HG03520 (cell line): ENCODE data around the gene PRKCE.
A peak's percentile ranks its signal among the peaks of the same experiment; 100 is the strongest.

ENCODE experiments used
- ATAC-seq: cut with Tn5 transposase; IDR thresholded peaks from one replicate; pipeline ENCODE4 v1.9.1; 2021; ENCODE audit warnings: mild to moderate bottlenecking, moderate library complexity; ENCODE audit not compliant: unreplicated experiment

The PRKCE gene

DNA sequence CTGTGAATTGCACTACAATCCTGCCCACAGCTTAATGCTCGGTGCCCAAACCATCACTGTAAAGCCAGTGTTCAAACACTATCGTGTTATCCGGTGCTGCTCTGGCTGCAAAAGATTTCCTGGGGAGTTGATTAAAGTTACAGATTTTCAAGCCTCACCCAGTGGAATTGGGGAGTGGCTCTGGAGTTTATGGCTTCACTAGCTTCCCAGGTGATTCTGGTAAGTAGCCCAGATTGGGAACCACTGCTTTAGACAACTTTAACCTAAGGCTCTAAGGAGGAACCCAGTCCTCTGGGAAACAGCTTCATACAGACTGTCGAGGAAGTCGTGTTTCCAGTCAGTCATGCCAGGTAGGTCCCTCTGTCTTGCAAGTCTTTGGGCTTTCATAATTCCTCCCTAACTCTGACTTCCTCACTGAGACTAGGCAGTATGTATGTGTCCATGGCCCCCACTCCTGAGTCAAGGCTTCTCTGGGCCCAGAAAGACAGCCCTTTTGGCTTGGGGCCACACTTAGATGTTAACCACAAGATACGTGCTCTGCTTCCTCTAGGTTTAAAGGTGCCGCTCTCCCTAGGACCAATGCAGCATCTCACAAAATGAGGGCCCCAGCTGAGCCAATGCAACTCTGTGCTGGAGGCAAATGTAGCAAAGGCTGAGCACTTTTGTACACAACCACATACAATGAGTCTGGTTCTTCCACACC is 299.7 kb downstream of the PRKCE start:
- no peak for ATAC-seq

DNA sequence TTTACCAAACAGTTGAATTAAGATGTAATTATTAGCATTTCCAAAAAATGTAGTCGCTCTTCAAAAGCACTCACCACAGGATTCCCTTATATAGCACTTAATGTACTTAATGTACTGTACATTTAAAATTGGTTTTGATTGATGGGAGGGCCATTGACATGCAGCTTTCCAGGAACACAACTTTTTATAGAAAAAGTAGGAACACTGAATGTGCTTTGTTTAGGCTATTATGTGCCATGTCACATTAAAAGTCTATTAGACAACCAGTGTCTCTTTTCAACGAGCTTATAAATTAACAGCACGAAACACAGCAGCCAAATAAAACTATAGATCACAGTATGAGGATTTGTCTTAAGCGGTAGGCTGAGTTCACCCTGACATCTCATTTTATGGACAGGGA is 301.1 kb downstream of the PRKCE start:
- ATAC-seq, result no peak

DNA sequence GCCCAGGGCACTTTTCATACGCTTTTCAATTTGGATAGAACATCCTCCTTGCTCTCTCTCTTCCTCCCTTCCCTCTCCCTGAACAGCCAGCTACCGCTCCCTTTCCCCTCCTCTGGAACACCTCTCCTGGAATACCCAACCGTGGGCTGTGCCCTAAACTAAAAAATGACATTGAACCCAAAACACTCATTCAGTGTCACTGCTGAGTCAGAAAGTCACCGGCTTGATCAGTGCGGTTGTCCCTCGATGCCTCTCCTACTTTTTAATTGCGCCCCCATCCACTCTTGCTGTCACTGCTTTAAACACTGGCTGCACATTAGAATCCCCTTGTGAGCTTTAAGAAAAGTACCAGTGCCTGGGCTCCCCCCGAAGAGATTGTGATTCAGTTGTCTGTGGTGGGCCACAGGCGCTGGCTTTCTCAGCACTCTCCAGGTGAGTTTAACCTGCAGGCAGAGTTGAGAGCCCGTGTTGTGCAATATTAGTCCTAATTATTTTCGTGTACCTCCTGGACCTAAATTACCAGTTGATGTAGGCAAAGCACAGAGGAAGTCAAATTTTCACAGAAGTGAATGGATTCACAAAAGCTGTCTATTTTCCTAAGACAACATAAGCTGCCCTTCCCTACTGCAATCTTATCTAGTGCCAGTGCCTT is 302.0 kb downstream of the PRKCE start:
- no peak for ATAC-seq

DNA sequence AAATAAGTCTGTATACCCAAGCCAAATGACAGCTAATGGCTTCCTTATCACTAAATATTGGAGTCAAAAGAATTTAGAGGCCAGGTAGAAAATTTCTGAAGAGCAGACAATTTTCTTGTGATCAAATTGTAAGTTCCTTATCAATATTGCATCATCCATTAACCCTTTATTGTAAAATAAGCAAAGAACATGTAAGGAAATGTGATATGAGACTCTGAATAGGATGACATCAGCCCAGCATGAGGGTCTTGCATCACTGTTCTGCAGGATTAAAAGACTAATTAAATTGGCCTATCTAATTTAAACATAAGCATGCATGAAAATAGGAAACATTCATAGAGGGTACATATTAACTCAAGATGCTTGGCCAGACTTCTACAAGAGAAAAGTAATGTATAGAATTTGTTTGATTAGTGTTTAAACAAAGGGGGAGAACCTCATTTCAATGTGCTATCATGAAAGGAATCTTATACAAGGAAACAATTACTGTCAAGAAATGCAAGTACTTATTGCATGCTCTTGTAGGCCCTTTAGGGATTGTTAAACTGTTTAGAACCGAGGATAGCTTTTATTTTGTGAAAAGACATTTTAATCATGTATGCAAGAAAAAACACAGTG is 302.9 kb downstream of the PRKCE start:
- ATAC-seq, result no peak

DNA sequence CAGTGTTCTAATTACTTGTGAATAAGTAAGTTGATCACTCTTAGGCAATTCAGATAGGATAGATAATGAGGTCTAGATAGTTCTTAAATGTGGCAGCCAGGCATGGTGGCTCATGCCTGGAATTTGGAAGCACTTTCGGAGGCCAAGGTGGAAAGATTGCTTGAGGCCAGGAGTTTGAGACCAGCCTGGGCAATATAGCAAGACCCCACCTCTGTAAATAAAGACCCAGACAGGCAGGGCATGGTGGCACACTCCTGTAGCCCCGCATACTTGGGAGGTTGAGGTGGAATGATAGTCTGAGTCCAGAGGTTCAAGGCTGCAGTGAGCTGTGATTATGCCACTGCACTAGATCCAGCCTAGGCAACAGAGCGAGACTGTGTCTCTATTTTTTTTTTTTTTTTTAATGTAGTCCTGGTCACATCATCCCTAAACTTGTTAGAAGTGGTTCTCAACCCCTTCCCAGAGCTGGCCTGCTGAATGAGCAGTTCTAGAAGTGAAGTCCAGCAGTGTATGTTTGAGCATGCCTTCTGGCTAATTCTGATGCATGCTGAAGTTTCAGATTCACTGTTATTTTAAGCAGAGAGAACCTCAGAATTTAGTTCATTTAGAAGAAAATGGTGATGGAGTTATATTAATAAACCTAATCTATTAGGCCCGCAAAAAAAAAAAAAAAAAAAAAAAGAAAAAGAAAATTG is 306.2 kb downstream of the PRKCE start:
- no peak for ATAC-seq

DNA sequence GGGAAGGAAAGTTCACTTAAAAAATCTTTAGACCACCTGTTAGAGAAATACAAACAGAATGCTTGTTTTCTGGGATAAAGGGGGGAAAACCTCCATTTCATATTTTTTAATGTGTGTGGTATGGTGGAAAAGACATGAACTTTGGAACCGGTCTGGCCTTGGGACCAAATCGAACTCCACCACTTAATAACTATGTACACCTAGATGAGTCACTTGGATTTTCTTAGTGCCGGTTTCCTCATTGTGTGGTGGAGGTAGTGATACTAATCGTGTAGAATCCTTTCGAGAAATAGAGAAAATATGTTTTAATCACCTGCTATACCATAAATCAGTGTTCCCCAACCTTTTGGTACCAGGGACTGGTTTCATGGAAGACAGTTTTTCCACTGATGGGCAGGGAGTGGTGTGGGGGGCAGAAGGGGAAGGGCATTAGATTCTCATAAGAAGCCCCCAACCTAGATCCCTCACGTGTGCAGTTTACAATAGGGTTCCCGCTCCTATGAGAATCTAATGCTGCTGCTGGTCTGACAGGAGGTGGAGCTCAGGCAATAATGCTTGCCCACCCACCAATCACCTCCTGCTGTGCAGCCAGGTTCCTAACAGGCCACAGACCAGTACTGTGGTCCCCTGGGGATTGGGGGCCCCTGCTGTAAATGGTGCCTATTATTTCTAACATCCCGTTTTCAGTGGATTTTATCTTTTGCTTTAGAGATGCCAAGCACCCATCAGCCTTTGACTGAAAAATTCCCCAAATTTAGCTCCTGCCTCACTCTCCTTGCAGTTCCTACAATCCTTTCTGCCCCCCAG is 308.8 kb downstream of the PRKCE start:
- ATAC-seq, result no peak

DNA sequence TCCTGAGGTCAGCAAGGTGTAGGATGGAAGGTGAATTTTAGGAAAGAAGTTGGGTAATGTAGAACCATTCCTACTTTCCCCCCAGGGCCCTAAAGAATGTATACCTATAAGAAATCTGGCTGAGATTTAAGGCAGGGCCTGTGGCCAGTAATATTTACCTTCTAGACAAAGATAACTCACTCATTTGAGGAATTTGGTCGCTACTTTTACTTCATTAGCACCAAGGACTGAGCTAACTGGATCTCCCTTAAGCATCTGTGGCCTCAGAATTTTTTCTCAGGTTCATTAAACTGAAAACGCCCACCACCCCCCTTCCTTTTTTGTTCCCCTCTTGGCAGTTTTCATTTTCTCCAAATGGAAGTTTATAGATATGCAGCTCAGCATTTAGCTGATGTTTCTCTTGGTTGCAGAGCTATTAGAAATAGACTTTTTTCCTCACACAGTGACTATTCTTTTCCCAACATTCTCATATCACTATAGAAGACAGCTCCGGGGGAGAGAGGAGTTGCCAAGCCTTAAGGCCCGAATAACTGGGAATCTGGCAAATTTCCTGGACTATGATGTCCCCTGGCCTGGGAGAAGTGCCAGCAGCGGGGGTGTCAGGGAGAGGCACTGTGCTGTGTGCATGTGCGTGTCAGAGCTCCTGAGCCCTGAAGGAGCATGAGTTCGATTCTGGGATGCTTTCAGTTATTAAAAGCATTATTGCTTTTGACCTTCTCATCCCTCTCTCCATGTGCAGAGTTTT is 310.9 kb downstream of the PRKCE start:
- ATAC-seq, result no peak

DNA sequence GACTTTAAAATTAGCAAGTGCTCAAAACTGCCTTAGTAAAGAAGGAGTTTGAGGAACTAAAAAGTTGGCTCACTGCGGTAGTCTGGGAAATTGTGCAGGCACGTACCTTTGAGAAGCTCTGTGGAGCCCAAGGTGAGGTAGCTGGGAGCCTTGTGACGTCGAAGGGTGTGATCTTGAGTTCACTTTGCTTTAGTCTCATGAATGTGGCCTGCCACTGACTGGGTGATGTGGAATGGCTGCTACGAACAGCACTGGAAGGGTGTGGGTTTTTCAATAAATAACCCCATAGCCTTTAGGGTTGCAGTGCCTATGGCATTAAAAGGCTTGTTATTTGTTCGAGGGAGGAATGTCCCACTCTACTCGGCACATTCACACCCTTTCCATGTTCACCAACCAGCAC is 312.3 kb downstream of the PRKCE start:
- no peak for ATAC-seq

DNA sequence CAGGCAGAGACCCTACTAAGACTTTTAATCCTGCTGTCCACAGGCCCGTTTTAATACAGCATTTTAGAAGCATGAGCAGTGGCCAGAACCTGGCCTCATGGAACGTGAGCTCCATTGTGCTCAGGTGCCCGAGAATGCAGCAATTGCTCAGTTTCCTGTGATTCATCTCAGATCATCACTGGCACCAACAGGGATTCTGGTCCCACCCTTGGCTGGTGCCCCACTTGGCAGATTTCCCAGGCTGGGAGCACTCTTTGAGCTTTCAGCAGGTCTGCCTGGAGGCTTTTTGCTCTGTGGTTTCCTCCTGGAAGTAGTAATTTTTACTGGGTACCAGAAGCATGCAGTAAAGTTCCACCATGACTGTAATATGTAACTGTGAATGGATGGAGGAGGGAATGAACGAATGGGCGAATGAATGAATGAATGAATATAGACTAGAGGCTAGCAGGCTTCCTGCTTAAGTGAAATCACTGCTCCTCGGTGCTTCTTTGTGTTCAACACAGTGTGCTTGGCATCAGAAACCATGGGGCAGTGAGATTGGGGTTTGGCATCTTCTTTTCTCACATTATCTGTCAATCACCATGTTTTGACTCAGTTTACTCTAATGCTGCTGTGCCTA is 312.9 kb downstream of the PRKCE start:
- no peak for ATAC-seq

DNA sequence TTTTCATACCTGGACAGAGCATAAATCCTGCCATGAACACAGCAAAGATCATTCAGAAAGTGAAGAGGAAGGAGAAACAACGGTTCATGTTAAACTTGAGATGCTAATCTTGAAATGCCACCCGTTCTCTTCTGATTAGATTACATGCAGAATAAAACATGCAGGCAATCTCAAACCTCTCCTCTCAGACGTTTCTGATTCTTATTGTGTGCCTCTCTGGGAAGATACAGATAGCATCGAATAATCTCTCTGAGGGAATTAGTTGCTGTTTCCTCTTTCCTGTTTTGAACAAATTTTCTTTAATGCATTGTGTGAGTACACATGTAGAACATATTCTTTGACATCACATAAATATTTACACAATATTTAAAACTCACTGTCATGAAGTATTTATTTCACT is 313.4 kb downstream of the PRKCE start:
- no peak for ATAC-seq

DNA sequence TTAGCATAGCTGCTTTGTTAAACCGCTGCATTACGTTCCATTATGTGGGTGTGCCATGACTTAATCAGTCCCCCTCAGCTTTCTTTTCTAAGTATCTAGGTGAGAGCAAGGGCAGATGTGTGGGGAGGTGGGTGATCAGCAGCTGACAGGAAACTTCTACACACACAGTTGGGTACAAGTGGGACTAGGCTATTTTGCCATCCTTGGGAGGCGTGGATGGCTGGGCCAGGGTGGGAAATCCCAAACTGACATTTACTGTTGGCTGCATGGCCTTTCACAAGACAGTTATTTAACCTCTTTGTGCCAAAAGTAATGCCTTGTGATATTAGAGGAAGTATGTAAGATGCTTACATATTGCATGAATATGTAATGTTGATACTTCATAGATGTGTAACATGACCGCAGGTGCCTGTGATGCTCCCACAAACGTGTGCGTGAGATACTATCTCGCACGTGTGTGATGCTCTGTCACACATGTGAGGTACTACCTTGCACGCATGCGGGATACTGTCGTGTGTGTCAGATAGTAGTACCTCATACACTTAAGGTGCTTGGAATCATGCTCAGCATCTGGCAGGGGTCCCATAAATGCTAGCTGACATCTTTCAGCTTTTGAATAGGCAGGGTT is 314.5 kb downstream of the PRKCE start:
- ATAC-seq, result no peak

DNA sequence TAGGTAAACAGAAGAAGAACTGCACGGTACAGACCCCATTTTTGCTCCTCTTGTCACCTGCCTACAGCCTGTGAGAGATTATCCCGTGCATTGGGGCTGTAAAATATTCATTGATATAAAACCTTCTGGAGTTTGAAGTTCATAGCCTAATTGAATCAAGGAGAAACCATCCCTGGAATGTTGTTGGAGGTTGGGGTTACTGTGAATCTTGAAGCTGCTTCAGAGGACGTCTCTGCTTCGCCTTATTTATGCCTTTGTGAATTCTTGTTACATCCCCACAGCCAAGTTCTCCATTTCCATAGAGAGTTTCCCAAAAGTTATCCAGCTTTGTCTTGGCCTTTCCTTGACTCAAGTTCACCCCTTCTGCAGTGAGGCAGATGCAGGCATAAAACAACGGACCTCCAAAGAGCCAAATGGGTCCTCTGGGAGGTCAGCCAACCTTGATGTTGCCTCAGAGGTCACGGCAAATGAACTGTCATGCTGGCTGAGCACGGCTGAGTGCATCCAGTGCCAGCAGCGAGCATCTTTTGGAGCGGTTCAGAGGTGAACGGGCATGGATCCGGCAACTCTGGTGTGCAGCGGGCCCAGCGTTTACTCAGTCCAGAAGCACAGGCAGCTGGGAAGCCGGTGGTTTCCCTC is 317.6 kb downstream of the PRKCE start:
- ATAC-seq, result no peak

DNA sequence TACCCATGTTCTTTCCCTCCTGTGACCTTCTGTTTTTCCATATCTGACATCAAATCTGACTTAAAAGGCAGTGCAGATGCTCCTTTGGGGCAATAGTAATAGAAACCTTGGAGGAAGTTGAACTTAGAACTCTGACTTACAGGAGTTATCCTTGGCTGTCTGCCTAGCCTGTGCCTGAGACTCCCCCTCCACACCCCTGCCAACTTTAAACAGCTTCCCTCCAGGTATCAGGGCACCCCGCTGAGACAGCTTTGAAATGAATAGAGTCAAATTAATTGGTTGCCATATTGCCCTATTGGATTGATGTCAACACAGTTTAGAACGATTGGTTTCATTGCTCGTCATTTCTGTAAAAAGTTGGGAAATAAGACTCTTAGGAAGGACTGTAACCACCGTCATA is 322.0 kb downstream of the PRKCE start:
- ATAC-seq, result no peak

DNA sequence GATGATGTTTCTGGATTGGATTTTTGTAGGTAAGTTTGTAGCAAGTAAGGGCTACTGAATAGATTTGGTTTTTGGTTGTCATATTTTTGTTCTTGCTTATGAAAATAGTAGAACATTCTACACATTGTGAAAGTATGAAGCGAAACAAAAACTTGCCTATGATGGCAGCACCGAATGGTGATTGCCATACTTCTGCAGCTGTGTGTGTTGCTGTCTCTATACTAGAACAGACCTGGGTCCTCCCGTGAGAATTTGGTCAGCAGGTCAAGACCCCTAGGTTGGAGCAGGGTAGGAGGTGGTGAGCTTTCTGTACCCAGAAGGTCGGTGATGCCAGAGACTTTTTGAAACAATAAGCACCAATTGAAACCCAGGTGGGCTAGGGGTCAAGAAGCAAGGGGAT is 322.6 kb downstream of the PRKCE start:
- no peak for ATAC-seq

DNA sequence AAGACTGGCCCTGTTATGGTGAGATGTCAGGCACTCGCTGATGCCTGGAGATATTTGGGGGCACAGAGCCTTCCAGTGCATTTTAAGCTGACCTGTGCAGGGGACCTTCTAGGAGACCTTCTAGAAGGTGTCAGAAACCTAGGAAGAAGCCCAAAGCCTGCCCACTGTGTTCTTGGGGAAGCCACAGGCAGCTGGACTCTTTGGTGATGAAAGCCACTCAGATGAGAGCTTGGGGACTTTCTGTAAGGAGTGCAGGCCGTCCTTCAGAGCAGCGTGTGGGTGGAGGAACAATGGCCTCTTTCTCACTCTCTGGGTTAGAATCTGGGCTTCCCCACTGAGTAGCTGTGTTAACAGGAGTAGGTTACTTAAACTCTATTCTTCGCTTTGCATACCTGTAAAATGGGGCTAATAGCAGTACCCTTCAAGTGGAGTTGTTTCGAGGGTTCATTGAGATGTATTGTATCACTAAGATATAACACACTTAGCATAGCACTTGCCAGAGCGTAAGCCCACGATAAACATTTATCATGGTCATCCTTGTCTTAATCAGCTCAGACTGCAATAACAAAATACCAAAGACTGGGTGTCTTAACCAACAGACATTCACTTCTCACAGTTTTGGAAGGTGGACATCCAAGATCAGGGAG is 323.4 kb downstream of the PRKCE start:
- peak; percentile 58 for ATAC-seq

DNA sequence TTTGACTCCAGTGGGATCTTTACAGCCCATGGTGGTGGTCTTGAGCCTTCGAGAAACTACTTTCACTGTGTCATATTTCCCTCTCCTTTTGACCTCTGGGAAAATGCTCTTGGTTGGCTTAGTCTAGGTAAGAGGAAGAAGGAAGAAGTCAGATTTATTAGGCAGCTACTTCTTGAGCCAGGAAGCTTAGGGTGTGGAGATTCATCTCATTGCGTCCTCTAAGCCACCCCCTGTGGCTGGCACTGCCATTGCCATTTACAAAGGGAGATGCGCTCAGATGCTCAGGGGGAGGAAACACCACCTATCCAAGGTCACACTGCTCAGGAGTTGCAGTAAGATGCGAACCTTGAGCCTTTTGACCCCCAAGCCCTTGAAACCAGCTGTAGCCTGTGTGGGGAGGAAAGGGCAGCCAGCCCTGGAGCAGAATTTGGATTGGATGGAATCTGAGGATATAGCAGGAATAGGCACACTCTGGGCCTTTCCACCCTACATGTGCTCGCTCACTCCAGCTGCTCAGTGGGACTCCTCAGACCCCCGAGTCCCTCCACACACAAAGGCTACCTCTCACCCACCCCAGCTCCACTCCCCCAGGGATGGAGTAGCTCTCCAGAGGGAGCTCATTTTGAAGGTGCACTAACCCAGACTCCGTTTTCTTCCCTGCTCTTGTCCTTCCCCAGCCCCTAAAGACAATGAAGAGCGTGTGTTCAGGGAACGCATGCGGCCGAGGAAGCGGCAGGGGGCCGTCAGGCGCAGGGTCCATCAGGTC is 324.5 kb downstream of the PRKCE start:
- no peak for ATAC-seq

DNA sequence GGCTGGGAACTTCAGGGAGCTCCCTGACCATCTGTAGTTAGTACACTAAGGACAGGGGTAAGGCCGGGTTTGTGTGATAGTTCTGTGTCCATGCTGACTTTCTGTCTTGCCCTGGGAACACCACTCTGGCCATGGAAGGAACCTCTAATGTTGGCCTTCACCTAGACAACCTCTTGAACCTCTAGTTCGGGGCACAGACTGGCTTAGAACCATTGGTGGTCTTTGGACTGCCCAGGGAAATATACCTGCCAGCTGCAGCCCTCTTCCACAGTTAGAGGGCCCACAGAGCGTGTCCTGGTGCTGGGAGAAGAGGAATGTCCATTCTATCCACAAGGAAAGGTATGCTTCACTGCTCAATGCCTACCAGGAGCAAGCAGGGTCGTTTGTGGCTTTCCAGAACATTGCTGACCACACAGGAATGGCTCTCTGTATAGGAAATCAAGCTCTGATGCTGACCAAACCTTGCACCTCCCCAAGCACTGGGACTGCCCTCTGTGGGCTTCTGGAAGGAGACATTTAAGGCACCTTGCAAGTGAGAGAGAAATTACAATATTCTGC is 326.9 kb downstream of the PRKCE start:
- no peak for ATAC-seq
